Heart left ventricle (tissue), 16 donors: Measurements from ENCODE around the gene KLHL9. TPM values are rescaled to one million over a fixed set of nuclear protein-coding genes. Genes with fewer than 3 reads are reported as not detected.

Experiments used
- ATAC-seq, 4 donors: fragments of 200-7000 bp; cut with Tn5 transposase; one replicate each; pipeline ENCODE4 v1.9.1; 2020 to 2022; ENCODE audit warnings: moderate library complexity in 4 of 4, mild to moderate bottlenecking in 3 of 4, moderate number of reproducible peaks in 1 of 4
- DNase-seq, 5 donors: peaks; one replicate each; pipeline ENCODE4 v3.0.0-alpha.2; 2020
- H3K27ac ChIP-seq, 12 donors: fragments of 200-600 bp; sonication (generic) in 4 of 12; one replicate each; pipeline versions ENCODE4 v1.5.0 to v1.8.0; 2016 to 2022; ENCODE audit warnings: mild to moderate bottlenecking in 2 of 12
- H3K27me3 ChIP-seq, 9 donors: fragments of 200-600 bp; sonication (generic) in 2 of 9; one replicate each; pipeline versions ENCODE4 v1.5.1 to v1.8.0; 2016 to 2022; ENCODE audit warnings: mild to moderate bottlenecking in 3 of 9
- H3K36me3 ChIP-seq, 9 donors: fragments of 200-600 bp; sonication (generic) in 2 of 9; one replicate each; pipeline versions ENCODE4 v1.5.0 to v1.8.0; 2018 to 2022; ENCODE audit warnings: mild to moderate bottlenecking in 2 of 9
- H3K4me1 ChIP-seq, 12 donors: fragments of 200-600 bp; sonication (generic) in 4 of 12; one replicate each; pipeline versions ENCODE4 v1.5.0 to v1.8.0; 2016 to 2022; ENCODE audit warnings: mild to moderate bottlenecking in 3 of 12
- H3K4me3 ChIP-seq, 12 donors: fragments of 200-600 bp; sonication (generic) in 4 of 12; one replicate each; pipeline versions ENCODE4 v1.5.0 to v1.8.0; 2017 to 2022; ENCODE audit warnings: mild to moderate bottlenecking in 9 of 12, moderate library complexity in 4 of 12
- H3K9me3 ChIP-seq, 12 donors: fragments of 200-600 bp; sonication (generic) in 4 of 12; one replicate each; pipeline versions ENCODE4 v1.5.0 to v1.8.0; 2016 to 2022; ENCODE audit warnings: mild to moderate bottlenecking in 1 of 12
- CTCF ChIP-seq, 12 donors: fragments of 200-600 bp; sonication (generic) in 4 of 12; IDR thresholded peaks; one replicate each; pipeline versions ENCODE4 v1.5.0 to v1.8.0; 2018 to 2022; ENCODE audit warnings: antibody characterized with exemption in 12 of 12, mild to moderate bottlenecking in 5 of 12
- POLR2A ChIP-seq, 2 donors: fragments of 450-650 bp; IDR thresholded peaks; one replicate each; pipeline ENCODE4 v1.6.1; 2017; ENCODE audit warnings: antibody characterized with exemption in 2 of 2, mild to moderate bottlenecking in 2 of 2, moderate library complexity in 2 of 2
- WGBS, 4 donors: extraction: QIAGEN DNeasy Blood & Tissue Kit in 2 of 4; methylation state at CpG; one replicate each; pipeline versions ENCODE4 v1.1.5 to v1.1.7; 2013 to 2018; 5-methylcytosine and 5-hydroxymethylcytosine counted together
- intact Hi-C, 10 donors: fragments of 100-400 bp; cut with DNase I; formaldehyde crosslinking; loops; one replicate each; pipeline versions ENCODE4 v1.11.1 to v1.14.2; 2022
- polyA plus RNA-seq, 2 donors: library from polyadenylated mRNA; stranded (reverse); fragments of 200-250 nt; gene quantifications; one replicate each; pipeline ENCODE4 v1.2.3, GENCODE V29; 2013
- total RNA-seq, 9 donors: library from RNA; depleted of rRNA in 2 of 9; stranded (reverse); fragments of >200 nt in 2 of 9; fragmentation: NEBNext Ultra II Directional in 3 of 9; extraction: Animal tissue kit (Norgen Biotek cat#: 25700) in 3 of 9; gene quantifications; one replicate each; pipeline versions ENCODE4 v1.1.0 to v1.2.4, GENCODE V29; 2016 to 2023
- donor health status: ischemic (EF 13 %, LVEDD 7.1; RV severe dilation, severe dysfunction).
- donor health status: healthy with polysubstance abuse.
- donor health status: DM: no; HTN: yes; CAD: no.
- donor health status: DM: no; HTN: no; CAD: no.
- donor health status: ischemic (EF 25% LVEDD 6.9; RV normal size, moderate dysfunction).
- donor health status: ischemic (EF 25% LVEDD 5.7; RV mildly dilated, moderate dysfunction).
- donor health status: healthy.
- donor health status: DM: yes; HTN: yes; CAD: no.
- donor health status: ischemic (EF 35%, LVEDD 5.7; RV mildly dilated, moderate dysfunction).
- donor health status: nonischemic (EF 11% LVEDD 7.7; RV severe dilation, severe dysfunction).
- donor health status: DM: yes; HTN: yes; CAD: no.
- donor health status: PGD.
- donor health status: ischemic (EF 29% LVEDD 5.4; RV normal size, mild dysfunction).
- donor health status: nonischemic (EF 23%, LVEDD 6.1; RV moderate dilation, normal function).

The KLHL9 gene
- total and polyA plus RNA-seq, 11 donors = 4.4 to 15.1 (median 11.8) TPM

- WGBS, 4 donors = 36 to 51% (median 48%) methylated on average over 8 of the region's 8 CpGs
- DNase-seq (no peak), ATAC-seq (no peak)
- intact Hi-C loops = loop anchor here in 5 of 10 donors (5.0 kb wide), 3 partner anchors 81 to 476 kb away; no protein-coding TSS in a partner anchor
- Histone ChIP-seq H3K27me3 (peaks cover 0 to 3% (median 0%) of the 10 kb centered on the region in 9 donors), H3K4me3 (no peak overlapping the region), H3K27ac (no peak overlapping the region), H3K36me3 (peaks cover 0 to 11% (median 3%) of the 10 kb centered on the region in 9 donors), H3K4me1 (peaks cover 0 to 8% (median 0%) of the 10 kb centered on the region in 12 donors), H3K9me3 (no peaks in the 10 kb centered on the region)
- TF ChIP-seq POLR2A (IDR thresholded peaks at IDR 0.05) (no peak), CTCF (IDR thresholded peaks at IDR 0.05) (no peak)
Measured at GRCh38 chr9:21316032-21316842, 19.0 kb downstream of the KLHL9 start.

GRCh38 chr9:21314152-21314551 lies 21.1 kb downstream of the KLHL9 start:
- intact Hi-C loops = no loop called here
- no peak for DNase-seq
- Histone ChIP-seq H3K4me3 (no peak overlapping the region), H3K27me3 (peaks cover 0 to 7% (median 0%) of the 10 kb centered on the region in 9 donors), H3K36me3 (no peaks in the 10 kb centered on the region), H3K4me1 (peaks cover 0 to 8% (median 0%) of the 10 kb centered on the region in 12 donors), H3K9me3 (no peaks in the 10 kb centered on the region), H3K27ac (no peak overlapping the region)
- WGBS, 4 donors = 72 to 80% (median 78%) methylated on average over 2 of the region's 2 CpGs
- no peak for ATAC-seq
- no peak for TF ChIP-seq CTCF (IDR thresholded peaks at IDR 0.05)

- Histone ChIP-seq H3K9me3 (no peaks in the 10 kb centered on the region), H3K4me3 (no peak overlapping the region), H3K36me3 (no peaks in the 10 kb centered on the region), H3K4me1 (no peaks in the 10 kb centered on the region), H3K27ac (no peak overlapping the region), H3K27me3 (peaks cover 0 to 12% (median 0%) of the 10 kb centered on the region in 9 donors)
- ATAC-seq (no peak), DNase-seq (no peak)
- no peak for TF ChIP-seq CTCF (IDR thresholded peaks at IDR 0.05)
- TF ChIP-seq POLR2A (IDR thresholded peaks at IDR 0.05) = no peak
- 90 to 94% (median 93%) methylated on average over 1 of the region's 1 CpG for WGBS, 4 donors
- intact Hi-C loops = no loop called here
Measured at GRCh38 chr9:21311889-21312288, 23.3 kb downstream of the KLHL9 start.

GRCh38 chr9:21305213-21305612 lies 30.0 kb downstream of the KLHL9 start, which contains the start of gene IFNA5:
Gene IFNA5, minus strand, starts transcription at chr9:21305313. Its CDS starts 57 bp downstream, at chr9:21305256.
- no peaks in the 10 kb centered on the region for H3K36me3 ChIP-seq
- WGBS, 4 donors = 85 to 89% (median 87%) methylated on average over 2 of the region's 2 CpGs
- no peak for TF ChIP-seq CTCF (IDR thresholded peaks at IDR 0.05)
- no peak for TF ChIP-seq POLR2A (IDR thresholded peaks at IDR 0.05)
- H3K9me3 ChIP-seq = no peaks in the 10 kb centered on the region
- H3K27ac ChIP-seq = no peak within 1 kb of the TSS
- H3K27me3 ChIP-seq = peaks cover 0 to 17% (median 0%) of the 10 kb centered on the region in 9 donors
- intact Hi-C loops = no loop called here
- no peak for ATAC-seq
- DNase-seq = no peak
- no peaks in the 10 kb centered on the region for H3K4me1 ChIP-seq
- H3K4me3 ChIP-seq = no peak within 1 kb of the TSS
